ENCODE measurements around the gene ARHGAP18.

DNA sequence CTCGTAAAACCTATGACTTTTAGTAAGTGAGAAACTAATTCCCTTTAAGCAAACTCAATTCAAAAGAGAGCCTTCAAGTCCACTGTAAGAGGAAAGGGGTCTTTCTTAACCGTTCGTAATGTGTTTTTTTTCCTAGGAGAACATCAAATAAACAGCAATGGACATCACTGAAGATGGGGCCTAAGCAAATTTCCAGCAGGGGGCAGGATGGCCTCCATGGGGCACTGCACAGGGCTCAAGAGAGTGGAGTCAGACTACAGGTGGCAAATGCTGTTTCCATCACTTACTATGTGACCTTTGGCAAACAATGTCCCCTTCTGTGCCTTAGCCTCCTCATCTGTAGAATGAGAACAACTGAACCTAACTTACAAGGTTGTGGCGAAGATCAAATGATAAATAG, 88.7 kb downstream of the ARHGAP18 start:
- TF ChIP-seq TAF1 (IDR thresholded peaks at IDR 0.05; ENCODE audit: borderline replicate concordance, low read depth, low read length) (no peak), POLR2AphosphoS5 (IDR thresholded peaks at IDR 0.05; ENCODE audit: low read depth, low read length) (no peak), EP300 (IDR thresholded peaks at IDR 0.05; ENCODE audit: borderline replicate concordance in 1 of 2, low read depth in 1 of 2, low read length in 1 of 2) (no peak), MXI1 (IDR thresholded peaks at IDR 0.05; ENCODE audit: low read depth, low read length) (no peak), JUND (IDR thresholded peaks at IDR 0.05) (no peak), EZH2phosphoT487 (IDR thresholded peaks at IDR 0.05; ENCODE audit: borderline replicate concordance, low read depth) (no peak), TCF12 (IDR thresholded peaks at IDR 0.05) (no peak), RFX5 (IDR thresholded peaks at IDR 0.05; ENCODE audit: low read length) (no peak)
- TF ChIP-seq, protein P1, sequence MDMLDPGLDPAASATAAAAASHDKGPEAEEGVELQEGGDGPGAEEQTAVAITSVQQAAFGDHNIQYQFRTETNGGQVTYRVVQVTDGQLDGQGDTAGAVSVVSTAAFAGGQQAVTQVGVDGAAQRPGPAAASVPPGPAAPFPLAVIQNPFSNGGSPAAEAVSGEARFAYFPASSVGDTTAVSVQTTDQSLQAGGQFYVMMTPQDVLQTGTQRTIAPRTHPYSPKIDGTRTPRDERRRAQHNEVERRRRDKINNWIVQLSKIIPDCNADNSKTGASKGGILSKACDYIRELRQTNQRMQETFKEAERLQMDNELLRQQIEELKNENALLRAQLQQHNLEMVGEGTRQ (IDR thresholded peaks at IDR 0.05; ENCODE audit: borderline replicate concordance, low read depth, low read length) = no peak
- TF ChIP-seq, protein P2, sequence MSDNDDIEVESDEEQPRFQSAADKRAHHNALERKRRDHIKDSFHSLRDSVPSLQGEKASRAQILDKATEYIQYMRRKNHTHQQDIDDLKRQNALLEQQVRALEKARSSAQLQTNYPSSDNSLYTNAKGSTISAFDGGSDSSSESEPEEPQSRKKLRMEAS (IDR thresholded peaks at IDR 0.05; ENCODE audit: low read depth) = no peak
- TF ChIP-seq, protein P3, sequence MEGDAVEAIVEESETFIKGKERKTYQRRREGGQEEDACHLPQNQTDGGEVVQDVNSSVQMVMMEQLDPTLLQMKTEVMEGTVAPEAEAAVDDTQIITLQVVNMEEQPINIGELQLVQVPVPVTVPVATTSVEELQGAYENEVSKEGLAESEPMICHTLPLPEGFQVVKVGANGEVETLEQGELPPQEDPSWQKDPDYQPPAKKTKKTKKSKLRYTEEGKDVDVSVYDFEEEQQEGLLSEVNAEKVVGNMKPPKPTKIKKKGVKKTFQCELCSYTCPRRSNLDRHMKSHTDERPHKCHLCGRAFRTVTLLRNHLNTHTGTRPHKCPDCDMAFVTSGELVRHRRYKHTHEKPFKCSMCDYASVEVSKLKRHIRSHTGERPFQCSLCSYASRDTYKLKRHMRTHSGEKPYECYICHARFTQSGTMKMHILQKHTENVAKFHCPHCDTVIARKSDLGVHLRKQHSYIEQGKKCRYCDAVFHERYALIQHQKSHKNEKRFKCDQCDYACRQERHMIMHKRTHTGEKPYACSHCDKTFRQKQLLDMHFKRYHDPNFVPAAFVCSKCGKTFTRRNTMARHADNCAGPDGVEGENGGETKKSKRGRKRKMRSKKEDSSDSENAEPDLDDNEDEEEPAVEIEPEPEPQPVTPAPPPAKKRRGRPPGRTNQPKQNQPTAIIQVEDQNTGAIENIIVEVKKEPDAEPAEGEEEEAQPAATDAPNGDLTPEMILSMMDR (IDR thresholded peaks at IDR 0.05) = peak; percentile 54
- TF ChIP-seq, protein P4, sequence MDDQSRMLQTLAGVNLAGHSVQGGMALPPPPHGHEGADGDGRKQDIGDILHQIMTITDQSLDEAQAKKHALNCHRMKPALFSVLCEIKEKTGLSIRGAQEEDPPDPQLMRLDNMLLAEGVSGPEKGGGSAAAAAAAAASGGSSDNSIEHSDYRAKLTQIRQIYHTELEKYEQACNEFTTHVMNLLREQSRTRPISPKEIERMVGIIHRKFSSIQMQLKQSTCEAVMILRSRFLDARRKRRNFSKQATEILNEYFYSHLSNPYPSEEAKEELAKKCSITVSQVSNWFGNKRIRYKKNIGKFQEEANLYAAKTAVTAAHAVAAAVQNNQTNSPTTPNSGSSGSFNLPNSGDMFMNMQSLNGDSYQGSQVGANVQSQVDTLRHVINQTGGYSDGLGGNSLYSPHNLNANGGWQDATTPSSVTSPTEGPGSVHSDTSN (IDR thresholded peaks at IDR 0.05) = no peak

Data from SK-N-SH (cell line).